ENCODE measurements around the gene GSDMA. TPM values are rescaled to one million over a fixed set of nuclear protein-coding genes. Genes with fewer than 3 reads are reported as not detected.

The GSDMA gene
- polyA plus RNA-seq, 3 donors: not detected

GRCh38 chr17:40026816-40027613 is 64.2 kb downstream of the GSDMA start:
- H3K27me3 Mint-ChIP-seq (ENCODE audit: low read depth in 3 of 3): no peaks in the 10 kb centered on the region
- H3K9me3 Mint-ChIP-seq: no peaks in the 10 kb centered on the region
- Histone ChIP-seq H3K4me2 (replicated peaks; ENCODE audit: extremely low read depth, low read length, poor library complexity, severe bottlenecking) (no peak overlapping the region), H3K9ac (ENCODE audit: insufficient read depth, low read length, poor library complexity, severe bottlenecking) (no peak overlapping the region), H3K27ac (ENCODE audit: low read depth in 1 of 2, low read length in 2 of 2) (no peak overlapping the region), H3K27me3 (ENCODE audit: control insufficient read depth in 2 of 2, insufficient read depth in 2 of 2, low read length in 2 of 2) (no peaks in the 10 kb centered on the region), H3K36me3 (replicated peaks in 1 of 2; ENCODE audit: control insufficient read depth in 1 of 2, insufficient read depth in 2 of 2, low read length in 2 of 2) (peaks cover 70 to 94% of the 10 kb centered on the region in 2 donors), H3K4me3 (replicated peaks in 1 of 3; ENCODE audit: low read depth in 2 of 3, low read length in 3 of 3) (no peak overlapping the region), H3K9me3 (replicated peaks in 1 of 2; ENCODE audit: control insufficient read depth in 1 of 2, insufficient read depth in 1 of 2, low read length in 2 of 2) (no peaks in the 10 kb centered on the region), H2AFZ (ENCODE audit: insufficient read depth, low read depth, low read length, poor library complexity, severe bottlenecking) (no peak overlapping the region), H3K79me2 (ENCODE audit: insufficient read depth, low read length) (no peaks in the 10 kb centered on the region), H3K4me1 (ENCODE audit: control insufficient read depth in 1 of 2, insufficient read depth in 2 of 2, low read length in 2 of 2) (no peaks in the 10 kb centered on the region), H4K20me1 (ENCODE audit: insufficient read depth, low read length) (no peaks in the 10 kb centered on the region)
- intact Hi-C loops (cut with micrococcal nuclease): no loop called here
- 57% methylated on average over 31 of the region's 33 CpGs for WGBS (ENCODE audit: insufficient coverage)
- peaks cover 70 to 81% of the 10 kb centered on the region in 2 donors for H3K36me3 Mint-ChIP-seq
- TF ChIP-seq CTCF (IDR thresholded peaks at IDR 0.05): peak; percentile 91
- no peak overlapping the region for H3K4me3 Mint-ChIP-seq
- peak overlapping the region in 1 of 7 donors; percentile 54 for H3K27ac Mint-ChIP-seq
- no peaks in the 10 kb centered on the region for H3K4me1 Mint-ChIP-seq
- DNase-seq: peak; percentile 50 to 78 (median 67)

Small RNA genes within 50 kb of the gene (small RNA-seq; reads per million reads assigned to genes)
- gene SNORD124 (ENCODE audit: insufficient read length, low read depth): 232 reads per million, percentile 97 among the genes with 10 or more reads in this experiment

Other genes with a start within 250 kb of the GSDMA start
- 100 to 1,000 TPM in 2 of 3 donors, 10 to 100 TPM in 1; 61.7 to 141 (median 124) TPM for gene MIEN1, start 232.5 kb upstream of the GSDMA start, polyA plus RNA-seq
- not detected for gene GRB7, start 225.1 kb upstream of the GSDMA start, polyA plus RNA-seq
- gene IKZF3, start 98.7 kb upstream of the GSDMA start, polyA plus RNA-seq: under 1 TPM; 0.05 to 0.15 (median 0.05) TPM
- gene ZPBP2, start 94.8 kb upstream of the GSDMA start, polyA plus RNA-seq: not detected
- gene GSDMB, start 44.4 kb upstream of the GSDMA start, polyA plus RNA-seq: 1 to 10 TPM in 1 of 3 donors, not detected in 2; 9.6 TPM
- gene ORMDL3, start 35.4 kb upstream of the GSDMA start, polyA plus RNA-seq: 10 to 100 TPM in 2 of 3 donors, 1 to 10 TPM in 1; 9.4 to 13.5 (median 11.8) TPM
- not detected for gene LRRC3C, start 35.3 kb upstream of the GSDMA start, polyA plus RNA-seq
- gene PSMD3, start 17.8 kb downstream of the GSDMA start, polyA plus RNA-seq: 10 to 100 TPM; 48.4 to 63.2 (median 48.8) TPM
- not detected for gene CSF3, start 52.4 kb downstream of the GSDMA start, polyA plus RNA-seq
- gene MED24, start 91.4 kb downstream of the GSDMA start, polyA plus RNA-seq: 10 to 100 TPM; 24.9 to 73.9 (median 34.1) TPM
- 1 to 10 TPM; 2.5 to 7.5 (median 3.8) TPM for gene THRA, start 100.0 kb downstream of the GSDMA start, polyA plus RNA-seq
- 1 to 10 TPM in 1 of 3 donors, under 1 TPM in 2; 0.28 to 4.9 (median 0.31) TPM for gene NR1D1, start 137.6 kb downstream of the GSDMA start, polyA plus RNA-seq
- gene MSL1, start 159.0 kb downstream of the GSDMA start, polyA plus RNA-seq: 10 to 100 TPM in 2 of 3 donors, 1 to 10 TPM in 1; 10.0 to 89.2 (median 11.4) TPM
- 10 to 100 TPM; 19.0 to 58.7 (median 30.2) TPM for gene CASC3, start 177.5 kb downstream of the GSDMA start, polyA plus RNA-seq
- 1 to 10 TPM in 1 of 3 donors, under 1 TPM in 2; 0.09 to 6.1 (median 0.10) TPM for gene RAPGEFL1, start 214.5 kb downstream of the GSDMA start, polyA plus RNA-seq

Data from CD14-positive monocyte (primary cell).